Cardiac fibroblast (primary cell): ENCODE results near the gene NIPSNAP2.
"Not testable (repeated sequence)": the region's sequence is repeated elsewhere in the genome, so short reads cannot be mapped to it uniquely, and the experiment has no call there.

Experiments used
- DNase-seq, 2 donors: peaks; one replicate each; pipeline versions ENCODE4 v3.0.0 to v3.0.0-alpha.2; 2010; ENCODE audit warnings: low read depth in 2 of 2
- H3K4me3 ChIP-seq, 2 donors: replicated peaks in 1 of 2; 1 replicate in 1 of 2; 2 replicates in 1 of 2; pipeline ENCODE4 v1.5.1; 2011; ENCODE audit warnings: low read depth in 2 of 2, low read length in 2 of 2, mild to moderate bottlenecking in 2 of 2, moderate library complexity in 1 of 2
- TF ChIP-seq, protein P1 (sequence below): IDR thresholded peaks from one replicate; pipeline ENCODE4 v1.5.1; 2011; ENCODE audit warnings: low read depth, mild to moderate bottlenecking, low read length, inconsistent platforms

Gene NIPSNAP2

DNA sequence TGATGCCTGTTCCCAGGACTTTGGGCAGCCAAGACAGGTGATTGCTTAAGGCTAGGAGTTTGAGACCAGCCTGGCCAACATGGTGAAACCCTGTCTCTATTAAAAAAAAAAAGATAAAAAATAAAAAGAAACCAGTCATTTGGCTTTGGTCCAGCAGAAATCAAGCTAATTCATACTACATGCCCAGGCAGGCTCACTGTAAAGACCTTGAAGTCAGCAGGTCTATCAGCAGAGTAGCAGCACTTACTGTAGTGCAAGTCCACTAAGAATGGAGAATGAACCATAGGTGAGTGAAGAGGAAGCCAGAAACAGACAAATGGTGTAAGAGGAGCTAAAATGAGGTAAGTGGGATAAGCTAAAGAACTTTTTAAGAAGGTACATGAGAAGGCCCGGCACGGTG lies 62.2 kb downstream of the NIPSNAP2 start:
- TF ChIP-seq, protein P1, sequence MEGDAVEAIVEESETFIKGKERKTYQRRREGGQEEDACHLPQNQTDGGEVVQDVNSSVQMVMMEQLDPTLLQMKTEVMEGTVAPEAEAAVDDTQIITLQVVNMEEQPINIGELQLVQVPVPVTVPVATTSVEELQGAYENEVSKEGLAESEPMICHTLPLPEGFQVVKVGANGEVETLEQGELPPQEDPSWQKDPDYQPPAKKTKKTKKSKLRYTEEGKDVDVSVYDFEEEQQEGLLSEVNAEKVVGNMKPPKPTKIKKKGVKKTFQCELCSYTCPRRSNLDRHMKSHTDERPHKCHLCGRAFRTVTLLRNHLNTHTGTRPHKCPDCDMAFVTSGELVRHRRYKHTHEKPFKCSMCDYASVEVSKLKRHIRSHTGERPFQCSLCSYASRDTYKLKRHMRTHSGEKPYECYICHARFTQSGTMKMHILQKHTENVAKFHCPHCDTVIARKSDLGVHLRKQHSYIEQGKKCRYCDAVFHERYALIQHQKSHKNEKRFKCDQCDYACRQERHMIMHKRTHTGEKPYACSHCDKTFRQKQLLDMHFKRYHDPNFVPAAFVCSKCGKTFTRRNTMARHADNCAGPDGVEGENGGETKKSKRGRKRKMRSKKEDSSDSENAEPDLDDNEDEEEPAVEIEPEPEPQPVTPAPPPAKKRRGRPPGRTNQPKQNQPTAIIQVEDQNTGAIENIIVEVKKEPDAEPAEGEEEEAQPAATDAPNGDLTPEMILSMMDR = no peak
- H3K4me3 ChIP-seq = no peak overlapping the region
- DNase-seq = no peak

DNA sequence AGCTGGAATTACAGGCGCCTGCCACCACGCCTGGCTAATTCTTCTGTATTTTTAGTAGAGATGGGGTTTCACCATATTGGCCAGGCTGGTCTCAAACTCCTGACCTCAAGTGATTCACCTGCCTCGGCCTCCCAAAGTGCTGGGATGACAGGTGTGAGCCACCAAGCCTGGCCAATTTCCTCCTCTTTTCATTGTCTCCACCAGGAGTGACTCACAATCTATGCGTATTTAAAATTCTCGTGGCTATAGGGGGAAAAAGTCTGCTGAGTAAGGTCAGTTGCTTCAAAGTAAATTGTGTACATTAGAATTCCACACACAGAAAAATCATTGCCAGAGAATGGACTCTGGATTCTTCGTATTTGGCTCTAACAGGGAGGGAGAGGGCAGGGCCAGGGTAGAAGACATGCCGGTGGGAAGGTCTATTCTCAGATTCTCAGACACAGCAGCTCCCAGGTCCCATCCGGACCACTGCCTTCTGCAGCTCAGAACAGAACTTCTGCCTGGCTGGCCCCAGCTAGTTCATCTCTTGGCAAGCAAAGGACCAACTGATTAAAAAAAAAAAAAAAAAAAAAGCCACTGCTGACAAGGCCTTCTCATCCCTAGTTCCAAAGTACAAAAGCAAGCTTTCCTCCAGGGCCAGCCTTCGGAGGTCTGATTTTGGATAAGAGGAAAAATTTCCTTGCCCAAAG lies 64.7 kb downstream of the NIPSNAP2 start:
- TF ChIP-seq, protein P1 = no peak
- H3K4me3 ChIP-seq = no peak overlapping the region
- peak in 1 of 2 donors; percentile 52 for DNase-seq

DNA sequence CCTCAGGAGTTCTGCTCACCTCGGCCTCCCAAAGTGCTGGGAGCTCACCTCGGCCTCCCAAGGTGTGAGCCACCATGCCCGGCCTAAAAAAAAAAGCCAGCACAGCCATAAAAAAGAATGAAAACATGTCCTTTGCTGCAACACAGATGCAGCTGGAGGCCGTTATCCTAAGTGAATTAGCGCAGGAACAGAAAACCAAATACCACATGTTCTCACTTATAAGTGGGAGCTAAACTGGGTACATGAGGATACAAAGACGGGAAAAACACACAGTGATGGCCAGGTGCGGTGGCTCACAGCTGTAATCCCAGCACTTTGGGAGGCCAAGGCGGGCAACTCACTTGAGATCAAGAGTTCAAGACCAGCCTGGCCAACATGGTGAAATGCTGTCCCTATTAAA lies 66.0 kb downstream of the NIPSNAP2 start:
- no peak overlapping the region for H3K4me3 ChIP-seq
- TF ChIP-seq, protein P1 = no peak
- DNase-seq = no peak

DNA sequence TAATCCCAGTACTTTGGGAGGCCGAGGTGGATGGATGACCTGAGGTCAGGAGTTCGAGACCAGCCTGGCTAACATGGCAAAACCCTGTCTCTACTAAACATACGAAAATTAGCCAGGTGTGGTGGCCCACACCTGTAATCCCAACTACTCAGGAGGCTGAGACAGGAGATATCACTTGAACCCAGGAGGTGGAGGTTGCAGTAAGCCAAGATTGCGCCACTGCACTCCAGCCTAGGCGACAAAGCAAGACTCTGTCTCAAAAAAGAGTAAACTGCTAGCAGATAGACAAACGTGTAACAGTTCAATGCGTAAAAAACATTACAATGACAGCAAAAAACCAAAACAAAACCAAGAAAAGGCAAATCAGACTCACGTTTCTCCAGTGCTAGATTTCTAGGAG lies 67.2 kb downstream of the NIPSNAP2 start:
- H3K4me3 ChIP-seq, DNase-seq: not testable (repeated sequence)

DNA sequence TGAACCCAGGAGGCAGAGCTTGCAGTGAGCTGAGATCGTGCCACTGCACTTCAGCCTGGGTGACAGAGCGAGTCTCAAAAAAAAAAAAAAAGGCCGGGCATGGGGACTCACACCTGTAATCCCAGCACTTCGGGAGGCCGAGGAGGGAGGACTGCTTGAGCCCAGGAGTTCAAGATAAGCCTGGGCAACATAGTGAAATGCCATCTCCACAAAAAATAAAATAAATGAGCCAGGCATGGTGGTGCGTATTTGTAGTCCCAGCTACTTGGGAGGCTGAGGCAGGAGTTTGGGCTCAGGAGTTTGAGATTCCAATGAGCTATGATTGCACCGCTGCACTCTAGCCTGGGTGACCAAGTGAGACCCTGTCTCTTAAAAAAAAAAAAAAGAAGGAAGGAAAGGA lies 68.2 kb downstream of the NIPSNAP2 start:
- not testable (repeated sequence) for DNase-seq, H3K4me3 ChIP-seq

DNA sequence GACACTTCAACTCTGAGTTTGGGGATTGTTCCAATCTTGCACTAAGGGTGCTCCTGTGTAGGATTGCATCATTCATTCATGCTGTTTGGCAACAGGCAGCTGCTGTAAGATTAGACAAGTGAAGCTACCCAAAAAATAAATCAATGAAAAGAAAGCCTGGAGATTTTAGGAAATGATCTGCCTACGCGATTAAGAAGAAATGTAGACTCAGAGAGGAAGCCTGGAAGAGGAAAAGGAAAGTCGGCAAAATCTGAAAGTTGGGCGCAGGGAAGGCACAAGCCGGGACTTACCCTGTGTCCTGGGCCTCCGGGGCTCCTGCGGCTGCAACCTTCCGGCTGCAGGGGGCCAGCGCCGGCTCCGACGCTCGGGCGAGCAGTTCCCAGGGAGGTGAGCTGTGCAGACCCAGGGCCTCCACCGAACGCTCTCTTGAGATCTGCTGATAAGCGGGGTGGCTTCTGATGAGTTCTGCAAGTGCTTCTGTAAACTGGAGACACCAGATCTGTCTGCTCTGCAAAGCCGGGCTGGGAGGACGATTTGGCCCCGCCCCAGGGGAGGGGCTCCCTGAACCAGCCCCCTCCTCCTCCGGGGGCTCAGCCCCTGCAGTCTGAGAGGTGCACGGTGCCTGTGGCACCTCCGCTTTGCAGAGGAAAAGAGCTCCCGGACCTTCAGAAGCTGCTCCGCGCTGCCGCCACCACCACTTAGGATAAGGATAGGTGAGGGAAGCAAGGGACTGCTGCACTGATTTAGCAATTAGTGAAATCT lies 69.5 kb downstream of the NIPSNAP2 start:
- TF ChIP-seq, protein P1 = peak; percentile 56
- peak overlapping the region; percentile 63 to 71 for H3K4me3 ChIP-seq
- DNase-seq = peak; percentile 71 to 78

DNA sequence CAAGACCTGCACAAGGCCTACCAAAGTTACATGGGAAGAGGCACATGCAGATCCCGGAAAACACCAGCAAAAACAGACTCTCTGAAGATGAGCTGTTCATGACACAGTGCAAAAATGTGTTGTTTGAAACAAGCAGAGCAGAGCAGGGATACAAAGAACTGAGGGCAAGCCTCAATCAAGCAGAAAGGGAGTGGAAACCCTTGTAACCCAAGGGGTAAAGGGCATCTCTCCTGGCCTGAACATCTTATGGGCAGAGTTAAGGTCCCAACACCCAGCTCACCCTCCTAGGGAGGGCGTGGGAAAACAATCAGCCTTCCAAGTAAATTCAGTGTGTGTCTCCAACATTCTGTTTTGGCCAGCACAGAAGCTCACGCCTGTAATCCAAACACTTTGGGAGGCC lies 76.3 kb downstream of the NIPSNAP2 start:
- DNase-seq = no peak
- TF ChIP-seq, protein P1 = no peak
- H3K4me3 ChIP-seq = no peak overlapping the region

DNA sequence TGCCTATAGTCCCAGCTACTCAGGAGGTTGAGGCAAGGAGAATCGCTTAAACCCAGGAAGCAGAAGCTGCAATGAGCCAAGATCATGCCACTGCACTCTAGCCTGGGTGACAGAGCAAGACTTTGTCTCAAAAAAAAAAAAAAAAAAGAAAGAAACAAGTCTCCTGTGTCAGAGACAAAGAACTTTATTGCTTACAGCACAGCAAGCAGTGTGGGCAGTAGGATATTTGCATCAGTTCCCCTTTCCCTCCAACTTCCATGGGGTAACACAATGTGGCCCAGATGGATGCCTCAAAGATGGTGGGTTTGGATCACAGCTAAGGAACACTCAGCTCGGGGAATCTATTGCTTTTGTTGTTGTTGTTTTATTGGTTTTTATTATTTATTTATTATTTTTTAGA lies 81.4 kb downstream of the NIPSNAP2 start:
- not testable (repeated sequence) for DNase-seq

More for the DNA sequence above, 81.4 kb downstream of the NIPSNAP2 start:
- not testable (repeated sequence) for H3K4me3 ChIP-seq
